Stomach (tissue), 9 donors: ENCODE results near the gene ITIH3. TPM values are rescaled to one million over a fixed set of nuclear protein-coding genes. Genes with fewer than 3 reads are reported as not detected.

Source experiments
- DNase-seq, 2 donors: peaks; one replicate each; pipeline versions ENCODE4 v3.0.0 to v3.0.0-alpha.2; 2013 to 2019
- H3K27ac ChIP-seq, 5 donors: fragments of 200-600 bp in 4 of 5; sonication (generic) in 4 of 5; one replicate each; pipeline ENCODE4 v1.5.1; 2013 to 2019; ENCODE audit warnings: mild to moderate bottlenecking in 1 of 5, moderate library complexity in 1 of 5
- H3K27me3 ChIP-seq, 3 donors: fragments of 200-600 bp; sonication (generic); one replicate each; pipeline ENCODE4 v1.5.1; 2017 to 2019; ENCODE audit warnings: mixed run types in 1 of 3
- H3K36me3 ChIP-seq, 4 donors: fragments of 200-600 bp; sonication (generic); 1 replicate in 3 of 4; 2 replicates in 1 of 4; pipeline ENCODE4 v1.5.1; 2016 to 2019
- H3K4me1 ChIP-seq, 4 donors: fragments of 200-600 bp; sonication (generic); one replicate each; pipeline ENCODE4 v1.5.1; 2016 to 2019
- H3K4me3 ChIP-seq, 4 donors: fragments of 200-600 bp; sonication (generic) in 3 of 4; one replicate each; pipeline ENCODE4 v1.5.1; 2016 to 2019; ENCODE audit warnings: mild to moderate bottlenecking in 1 of 4
- H3K9me3 ChIP-seq, 4 donors: fragments of 200-600 bp; sonication (generic); one replicate each; pipeline ENCODE4 v1.5.1; 2016 to 2019
- EP300 ChIP-seq: sonication (generic); formaldehyde crosslinking; IDR thresholded peaks from one replicate; pipeline ENCODE4 v1.6.1; 2017; ENCODE audit warnings: antibody characterized with exemption
- POLR2A ChIP-seq, 4 donors: fragments of 450-650 bp; IDR thresholded peaks; one replicate each; pipeline ENCODE4 v1.6.1; 2016; ENCODE audit warnings: antibody characterized with exemption in 4 of 4, control low read depth in 2 of 4, mild to moderate bottlenecking in 1 of 4, moderate library complexity in 1 of 4
- POLR2AphosphoS5 ChIP-seq, 3 donors: sonication (generic); formaldehyde crosslinking; IDR thresholded peaks; one replicate each; pipeline ENCODE4 v1.6.1; 2016; ENCODE audit warnings: antibody characterized with exemption in 3 of 3
- WGBS, 5 donors: extraction: QIAGEN DNeasy Blood & Tissue Kit in 3 of 5; methylation state at CpG; one replicate each; pipeline versions ENCODE4 v1.1.5 to v1.1.7; 2013 to 2018; 5-methylcytosine and 5-hydroxymethylcytosine counted together
- intact Hi-C: fragments of 100-400 bp; cut with DNase I; formaldehyde crosslinking; loops from one replicate; pipeline ENCODE4 v1.15.1; 2023; ENCODE audit warnings: low total_unique reads
- polyA plus RNA-seq, 3 donors: library from polyadenylated mRNA; stranded (reverse); fragments of 200-250 nt; gene quantifications; one replicate each; pipeline ENCODE4 v1.2.3, GENCODE V29; 2013
- total RNA-seq, 5 donors: library from RNA; depleted of rRNA; stranded (reverse); fragments of >200 nt; gene quantifications; one replicate each; pipeline versions ENCODE4 v1.1.0 to v1.2.3, GENCODE V29; 2014 to 2016
- TF ChIP-seq, protein P1 (sequence below), 7 experiments: fragments of 450-650 bp in 4 of 7; fragments of 200-600 bp in 3 of 7; sonication (generic) in 3 of 7; IDR thresholded peaks; one replicate each; pipeline ENCODE4 v1.5.1; 2016 to 2019; ENCODE audit warnings: antibody characterized with exemption in 7 of 7, control low read depth in 2 of 7, mild to moderate bottlenecking in 1 of 7
- donor health status: healthy with polysubstance abuse.
- donor health status: Bipolar disorder and iron deficiency.
- donor health status: healthy.

Gene ITIH3
- total and polyA plus RNA-seq, 8 donors, result 0.19 to 210 (median 6.4) TPM; not detected in 2

DNA sequence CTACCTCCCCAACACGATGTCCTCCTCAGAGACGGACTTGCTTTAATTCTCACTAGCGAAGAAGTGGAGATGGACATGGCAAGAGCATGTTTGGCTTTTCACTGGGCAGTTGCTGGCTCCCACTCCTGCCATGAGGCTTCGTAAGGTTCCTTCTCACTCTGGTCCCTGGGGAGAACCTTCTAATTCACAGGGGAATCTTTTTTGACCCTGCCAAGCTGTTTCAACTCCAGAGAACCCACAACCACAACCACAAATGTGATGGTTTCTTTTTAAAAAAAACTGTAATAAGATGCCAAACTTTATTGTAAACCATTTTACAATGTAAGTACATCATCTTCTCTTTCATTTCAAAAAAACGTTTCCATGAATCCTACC is 41.9 kb downstream of the ITIH3 start:
- no peak for DNase-seq
- intact Hi-C loops, result no loop called here
- peaks cover 6 to 31% (median 18%) of the 10 kb centered on the region in 4 donors for H3K4me1 ChIP-seq
- TF ChIP-seq, protein P1, sequence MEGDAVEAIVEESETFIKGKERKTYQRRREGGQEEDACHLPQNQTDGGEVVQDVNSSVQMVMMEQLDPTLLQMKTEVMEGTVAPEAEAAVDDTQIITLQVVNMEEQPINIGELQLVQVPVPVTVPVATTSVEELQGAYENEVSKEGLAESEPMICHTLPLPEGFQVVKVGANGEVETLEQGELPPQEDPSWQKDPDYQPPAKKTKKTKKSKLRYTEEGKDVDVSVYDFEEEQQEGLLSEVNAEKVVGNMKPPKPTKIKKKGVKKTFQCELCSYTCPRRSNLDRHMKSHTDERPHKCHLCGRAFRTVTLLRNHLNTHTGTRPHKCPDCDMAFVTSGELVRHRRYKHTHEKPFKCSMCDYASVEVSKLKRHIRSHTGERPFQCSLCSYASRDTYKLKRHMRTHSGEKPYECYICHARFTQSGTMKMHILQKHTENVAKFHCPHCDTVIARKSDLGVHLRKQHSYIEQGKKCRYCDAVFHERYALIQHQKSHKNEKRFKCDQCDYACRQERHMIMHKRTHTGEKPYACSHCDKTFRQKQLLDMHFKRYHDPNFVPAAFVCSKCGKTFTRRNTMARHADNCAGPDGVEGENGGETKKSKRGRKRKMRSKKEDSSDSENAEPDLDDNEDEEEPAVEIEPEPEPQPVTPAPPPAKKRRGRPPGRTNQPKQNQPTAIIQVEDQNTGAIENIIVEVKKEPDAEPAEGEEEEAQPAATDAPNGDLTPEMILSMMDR (IDR thresholded peaks at IDR 0.05), result no peak
- TF ChIP-seq EP300 (no peak), POLR2AphosphoS5 (IDR thresholded peaks at IDR 0.05) (no peak), POLR2A (IDR thresholded peaks at IDR 0.05) (no peak)
- no peaks in the 10 kb centered on the region for H3K9me3 ChIP-seq
- H3K27ac ChIP-seq, result peak overlapping the region in 1 of 5 donors; percentile 14
- WGBS, 5 donors, result 86 to 97% (median 92%) methylated on average over 5 of the region's 5 CpGs
- peaks cover 14 to 70% (median 57%) of the 10 kb centered on the region in 4 donors for H3K36me3 ChIP-seq
- H3K4me3 ChIP-seq, result no peak overlapping the region
- H3K27me3 ChIP-seq, result no peaks in the 10 kb centered on the region

DNA sequence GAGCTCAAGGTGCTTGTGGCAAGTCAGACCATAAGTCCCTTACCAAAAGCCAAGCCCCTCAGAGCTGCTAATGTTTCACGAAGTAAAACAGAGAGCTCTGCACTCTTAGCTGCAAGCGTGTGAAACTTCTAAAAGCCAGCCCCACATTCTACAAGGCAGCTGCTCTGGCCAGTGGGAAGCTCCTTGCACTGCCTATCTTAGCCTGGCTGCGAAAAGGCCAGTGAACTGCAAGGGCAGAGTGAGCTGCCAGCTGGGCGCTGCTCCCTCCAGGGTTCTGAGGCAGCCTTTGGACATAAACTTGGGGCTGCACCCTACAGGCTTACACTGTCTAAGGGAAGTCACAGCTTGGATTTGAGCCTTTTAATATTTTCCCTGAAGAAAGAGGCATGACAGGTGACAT is 42.4 kb downstream of the ITIH3 start:
- H3K27me3 ChIP-seq, result no peaks in the 10 kb centered on the region
- H3K9me3 ChIP-seq, result no peaks in the 10 kb centered on the region
- H3K27ac ChIP-seq, result no peak overlapping the region
- 89 to 95% (median 94%) methylated on average over 4 of the region's 4 CpGs for WGBS, 5 donors
- H3K4me1 ChIP-seq, result peaks cover under 1 to 28% (median 13%) of the 10 kb centered on the region in 4 donors
- TF ChIP-seq POLR2A (IDR thresholded peaks at IDR 0.05) (no peak), POLR2AphosphoS5 (IDR thresholded peaks at IDR 0.05) (no peak), EP300 (no peak)
- TF ChIP-seq, protein P1 (IDR thresholded peaks at IDR 0.05), result no peak
- intact Hi-C loops, result no loop called here
- H3K36me3 ChIP-seq, result peaks cover 14 to 76% (median 62%) of the 10 kb centered on the region in 4 donors
- no peak overlapping the region for H3K4me3 ChIP-seq
- no peak for DNase-seq

DNA sequence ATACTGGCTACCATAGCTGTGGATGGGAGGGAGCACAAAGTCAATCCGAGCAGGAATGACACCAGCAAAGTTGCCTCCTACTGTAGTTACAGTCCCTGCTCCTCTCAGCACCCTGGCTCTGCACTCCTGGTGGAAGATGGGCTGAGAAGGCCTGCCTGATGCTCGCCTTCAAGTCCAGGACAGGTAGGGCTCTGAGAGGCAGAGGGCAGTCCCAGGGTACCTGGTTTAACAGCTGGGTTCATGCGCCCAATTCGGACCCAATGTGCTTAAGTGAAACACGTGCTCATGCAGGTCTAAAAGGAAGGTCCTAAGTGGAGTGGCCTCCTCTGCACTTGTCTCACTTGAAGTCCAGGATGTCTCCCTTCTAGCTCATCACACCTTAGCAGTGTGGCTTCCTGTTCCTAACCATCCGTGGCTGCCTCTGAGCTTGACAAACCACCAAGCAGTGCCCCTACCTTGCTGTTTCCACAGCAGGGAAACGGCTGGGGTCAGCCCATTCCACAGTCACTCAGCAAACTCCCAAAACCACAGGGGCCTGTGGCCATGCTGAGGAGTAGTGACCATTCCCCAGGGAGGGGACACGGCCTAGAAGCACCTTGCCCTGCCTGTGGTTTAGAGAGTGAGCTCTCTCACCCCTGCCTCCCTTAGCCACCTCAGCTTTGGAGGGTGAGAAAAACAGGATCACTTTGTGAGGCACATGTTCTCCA is 44.1 kb downstream of the ITIH3 start:
- H3K27me3 ChIP-seq, result no peaks in the 10 kb centered on the region
- intact Hi-C loops, result no loop called here
- no peaks in the 10 kb centered on the region for H3K9me3 ChIP-seq
- no peak for DNase-seq
- TF ChIP-seq POLR2AphosphoS5 (IDR thresholded peaks at IDR 0.05) (no peak), POLR2A (IDR thresholded peaks at IDR 0.05) (no peak), EP300 (no peak)
- TF ChIP-seq, protein P1 (IDR thresholded peaks at IDR 0.05), result no peak
- WGBS, 5 donors, result 77 to 85% (median 82%) methylated on average over 6 to 8 of the region's 8 CpGs
- no peak overlapping the region for H3K4me3 ChIP-seq
- peaks cover 2 to 33% (median 22%) of the 10 kb centered on the region in 4 donors for H3K4me1 ChIP-seq
- H3K36me3 ChIP-seq, result peaks cover 14 to 83% (median 73%) of the 10 kb centered on the region in 4 donors
- no peak overlapping the region for H3K27ac ChIP-seq

DNA sequence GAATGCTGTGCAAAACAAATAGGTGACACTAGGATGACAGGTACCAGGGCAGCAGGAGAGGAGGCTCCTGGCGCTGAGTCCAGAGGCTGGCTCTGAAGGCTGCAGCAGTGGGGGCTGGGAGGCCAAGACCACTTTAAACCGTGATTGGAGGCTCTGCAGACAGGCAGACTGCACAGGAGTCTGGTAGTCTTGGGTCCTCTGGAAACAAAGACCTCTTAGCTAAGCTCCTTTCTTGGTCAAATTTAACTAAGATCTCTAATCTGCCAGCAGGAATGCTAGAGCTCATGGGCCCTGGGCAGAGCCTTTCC is 44.6 kb downstream of the ITIH3 start:
- Histone ChIP-seq H3K4me3 (no peak overlapping the region), H3K27me3 (no peaks in the 10 kb centered on the region), H3K36me3 (peaks cover 14 to 85% (median 71%) of the 10 kb centered on the region in 4 donors), H3K27ac (no peak overlapping the region), H3K9me3 (no peaks in the 10 kb centered on the region), H3K4me1 (peaks cover 5 to 36% (median 27%) of the 10 kb centered on the region in 4 donors)
- intact Hi-C loops, result no loop called here
- TF ChIP-seq EP300 (no peak), POLR2AphosphoS5 (IDR thresholded peaks at IDR 0.05) (no peak)
- 38 to 67% (median 56%) methylated on average over 1 to 2 of the region's 2 CpGs for WGBS, 5 donors
- DNase-seq, result no peak
